Measurements from ENCODE around the gene TC2N. TPM values are rescaled to one million over a fixed set of nuclear protein-coding genes. Genes with fewer than 3 reads are reported as not detected.
A peak's percentile ranks its signal among the peaks of the same experiment; 100 is the strongest.

Gene TC2N
- 42.5 TPM for total RNA-seq
- 23.9 TPM for polyA plus RNA-seq
- long read RNA-seq, donor 1 = 0 reads
- long read RNA-seq, donor 2 = 0 reads
- long read RNA-seq, donor 3, partial matches to known transcripts = 0 of 1 reads
- long read RNA-seq, donor 3, other reads (novel, unspliced or antisense) = 0 of 1 reads
- long read RNA-seq, donor 4 = 0 reads
- long read RNA-seq, donor 5, full-length matches to known transcripts = 6 of 6 reads
- long read RNA-seq, donor 5, partial matches to known transcripts = 0 of 6 reads
- long read RNA-seq, donor 5, other reads (novel, unspliced or antisense) = 0 of 6 reads
- long read RNA-seq, donor 6, full-length matches to known transcripts = 1 of 1 reads
- long read RNA-seq, donor 6, partial matches to known transcripts = 0 of 1 reads
- long read RNA-seq, donor 6, other reads (novel, unspliced or antisense) = 0 of 1 reads
- long read RNA-seq, donor 7, full-length matches to known transcripts = 5 of 5 reads
- long read RNA-seq, donor 7, partial matches to known transcripts = 0 of 5 reads
- long read RNA-seq, donor 7, other reads (novel, unspliced or antisense) = 0 of 5 reads
- long read RNA-seq, donor 8, full-length matches to known transcripts = 1 of 1 reads
- long read RNA-seq, donor 8, partial matches to known transcripts = 0 of 1 reads
- long read RNA-seq, donor 8, other reads (novel, unspliced or antisense) = 0 of 1 reads
- long read RNA-seq, donor 9, full-length matches to known transcripts = 3 of 3 reads
- long read RNA-seq, donor 9, partial matches to known transcripts = 0 of 3 reads
- long read RNA-seq, donor 9, other reads (novel, unspliced or antisense) = 0 of 3 reads
- long read RNA-seq, donor 10, full-length matches to known transcripts = 2 of 2 reads
- long read RNA-seq, donor 10, partial matches to known transcripts = 0 of 2 reads
- long read RNA-seq, donor 10, other reads (novel, unspliced or antisense) = 0 of 2 reads

DNA sequence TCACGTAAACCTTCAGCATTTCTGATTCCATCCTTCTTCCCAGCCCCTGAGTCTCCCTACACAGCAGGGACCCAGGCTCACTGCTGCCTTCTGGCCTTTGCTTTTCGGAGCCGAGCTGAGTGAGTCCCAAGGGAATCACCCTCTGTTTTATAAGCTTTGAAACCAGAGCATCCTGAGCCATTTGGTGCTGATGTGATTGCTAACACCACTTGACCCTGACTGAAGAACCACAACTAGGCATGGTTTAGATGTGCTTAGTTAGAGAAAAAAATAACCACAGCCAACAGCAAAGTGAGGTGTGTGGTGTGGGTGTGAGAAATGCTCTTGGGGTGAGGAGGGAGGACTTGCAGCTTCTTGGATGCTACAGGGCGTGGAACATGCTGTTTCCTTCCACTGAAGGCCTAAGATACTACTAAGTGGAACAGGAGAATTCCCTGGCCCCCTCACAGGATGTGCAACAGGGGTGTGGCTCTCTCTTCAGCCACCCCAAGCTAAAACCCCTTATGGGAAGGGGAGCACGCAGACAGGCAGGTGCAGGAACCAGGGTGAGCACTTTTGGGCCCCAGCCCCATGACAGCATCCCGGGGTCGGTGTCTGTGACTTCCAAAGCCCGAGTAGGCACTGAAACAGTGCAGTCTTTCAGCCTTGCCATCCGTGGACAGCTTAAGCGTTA lies at the start of gene TC2N:
Gene TC2N (minus strand): TSS at position 221 of the 673 bp plus-strand sequence. CDS start 53,767 bp downstream, outside the sequence.
- WGBS = 83% methylated on average over 10 of the region's 10 CpGs
- peak in 1 of 9 donors; percentile 67 for DNase-seq (ENCODE audit: low read depth in 6 of 9, low spot score in 9 of 9)

DNA sequence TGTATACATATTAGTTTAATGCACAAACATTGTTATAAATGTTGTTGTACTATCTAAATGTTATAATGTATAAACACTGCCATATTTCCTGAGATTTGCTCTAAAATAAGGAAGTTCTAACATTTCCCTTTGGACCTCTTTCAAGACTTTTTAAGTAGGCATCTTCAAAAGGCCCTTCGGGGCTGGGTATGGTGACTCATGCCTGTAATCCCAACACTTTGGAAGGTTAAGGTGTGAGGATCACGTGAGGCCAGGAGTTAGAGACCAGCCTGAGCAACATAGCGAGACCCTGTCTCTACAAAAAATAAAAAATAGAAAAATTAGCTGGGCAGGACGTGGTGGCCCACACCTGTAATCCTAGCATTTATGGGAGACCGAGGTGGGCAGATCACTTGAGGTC lies 44.7 kb upstream of the TC2N start:
- peaks cover 4 to 5% of the 10 kb centered on the region in 2 donors for H3K4me1 ChIP-seq (ENCODE audit: control insufficient read depth in 2 of 2, insufficient read depth in 2 of 2, low read length in 2 of 2)
- no peak overlapping the region for H3K4me3 ChIP-seq (ENCODE audit: low read length in 2 of 2)
- no peaks in the 10 kb centered on the region for H3K9me3 ChIP-seq (ENCODE audit: control insufficient read depth in 2 of 2, insufficient read depth in 1 of 2, low read length in 1 of 2)
- H3K36me3 ChIP-seq (ENCODE audit: control insufficient read depth in 2 of 2, insufficient read depth in 2 of 2, low read length in 1 of 2) = no peaks in the 10 kb centered on the region
- H3K27me3 ChIP-seq (ENCODE audit: control insufficient read depth in 2 of 2, insufficient read depth in 1 of 2, low read length in 1 of 2) = no peaks in the 10 kb centered on the region
- DNase-seq (ENCODE audit: low read depth in 6 of 9, low spot score in 9 of 9) = no peak
- H3K27ac ChIP-seq (ENCODE audit: low read depth in 1 of 2, low read length in 1 of 2) = no peak overlapping the region
- 87% methylated on average over 5 of the region's 5 CpGs for WGBS

More for the DNA sequence above, at the start of gene TC2N:
- Histone ChIP-seq H3K36me3 (ENCODE audit: control insufficient read depth in 2 of 2, insufficient read depth in 2 of 2, low read length in 1 of 2) (peaks cover 8 to 11% of the 10 kb centered on the region in 2 donors), H3K27ac (ENCODE audit: low read depth in 1 of 2, low read length in 1 of 2) (peak within 1 kb of the TSS; percentile 78 to 86), H3K9me3 (ENCODE audit: control insufficient read depth in 2 of 2, insufficient read depth in 1 of 2, low read length in 1 of 2) (peaks cover 1 to 5% of the 10 kb centered on the region in 2 donors), H3K4me1 (ENCODE audit: control insufficient read depth in 2 of 2, insufficient read depth in 2 of 2, low read length in 2 of 2) (peaks cover 55 to 72% of the 10 kb centered on the region in 2 donors), H3K27me3 (ENCODE audit: control insufficient read depth in 2 of 2, insufficient read depth in 1 of 2, low read length in 1 of 2) (no peaks in the 10 kb centered on the region), H3K4me3 (ENCODE audit: low read length in 2 of 2) (peak within 1 kb of the TSS; percentile 26)

DNA sequence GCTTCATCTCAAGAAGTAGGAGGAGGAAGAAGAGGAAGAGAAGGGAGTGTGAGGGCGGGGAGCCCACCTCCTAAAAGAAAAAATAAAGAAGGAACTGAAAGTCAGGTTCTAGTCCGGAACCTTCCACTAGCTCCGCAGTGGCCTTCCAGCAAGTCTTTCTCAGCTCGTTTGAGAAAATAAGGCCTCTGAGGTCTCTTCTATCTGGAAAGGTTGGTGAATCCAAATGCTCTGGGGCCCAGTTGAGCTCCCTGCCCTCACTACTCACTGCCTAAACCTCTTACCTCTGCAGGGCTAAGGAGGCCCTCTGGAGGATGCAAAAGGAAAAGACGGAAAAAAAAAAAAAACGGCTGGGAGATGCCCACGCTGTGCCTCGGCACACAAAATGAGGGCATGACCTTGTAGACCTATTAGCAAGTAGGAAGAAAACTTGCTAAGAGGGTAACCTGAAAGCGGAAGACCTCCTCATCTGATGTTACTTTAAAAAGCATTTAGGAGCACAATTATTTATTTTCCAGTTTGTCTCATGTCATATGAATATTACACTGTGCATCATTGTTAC lies 44.2 kb upstream of the TC2N start:
- peak; percentile 32 to 81 (median 53) for DNase-seq (ENCODE audit: low read depth in 6 of 9, low spot score in 9 of 9)
- Histone ChIP-seq H3K27ac (ENCODE audit: low read depth in 1 of 2, low read length in 1 of 2) (no peak overlapping the region), H3K27me3 (ENCODE audit: control insufficient read depth in 2 of 2, insufficient read depth in 1 of 2, low read length in 1 of 2) (no peaks in the 10 kb centered on the region), H3K4me1 (ENCODE audit: control insufficient read depth in 2 of 2, insufficient read depth in 2 of 2, low read length in 2 of 2) (peaks cover 4 to 5% of the 10 kb centered on the region in 2 donors), H3K9me3 (ENCODE audit: control insufficient read depth in 2 of 2, insufficient read depth in 1 of 2, low read length in 1 of 2) (peaks cover 0 to under 1% of the 10 kb centered on the region in 2 donors), H3K36me3 (ENCODE audit: control insufficient read depth in 2 of 2, insufficient read depth in 2 of 2, low read length in 1 of 2) (no peaks in the 10 kb centered on the region), H3K4me3 (ENCODE audit: low read length in 2 of 2) (no peak overlapping the region)
- WGBS = 38% methylated on average over 9 of the region's 9 CpGs

DNA sequence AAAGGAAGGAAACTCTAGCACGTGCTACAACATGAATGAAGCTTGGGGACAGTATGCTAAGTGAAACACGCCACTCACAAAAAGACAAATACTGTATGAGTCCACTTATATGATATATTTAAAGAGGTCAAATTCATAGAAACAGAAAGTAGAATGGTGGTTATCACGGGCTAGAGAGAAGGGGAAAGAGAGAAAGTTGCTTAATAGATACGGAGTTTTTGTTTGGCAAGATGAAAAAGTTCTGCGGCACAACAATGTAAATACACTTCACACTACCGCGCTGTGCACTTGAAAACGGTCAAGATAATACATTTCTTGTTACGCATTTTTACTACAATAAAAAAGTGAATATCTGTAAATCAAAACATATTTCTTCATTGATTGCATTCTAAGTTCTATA lies 42.9 kb upstream of the TC2N start:
- no peak overlapping the region for H3K4me3 ChIP-seq (ENCODE audit: low read length in 2 of 2)
- DNase-seq (ENCODE audit: low read depth in 6 of 9, low spot score in 9 of 9) = no peak
- peaks cover 4 to 5% of the 10 kb centered on the region in 2 donors for H3K4me1 ChIP-seq (ENCODE audit: control insufficient read depth in 2 of 2, insufficient read depth in 2 of 2, low read length in 2 of 2)
- 97% methylated on average over 9 of the region's 9 CpGs for WGBS
- H3K36me3 ChIP-seq (ENCODE audit: control insufficient read depth in 2 of 2, insufficient read depth in 2 of 2, low read length in 1 of 2) = no peaks in the 10 kb centered on the region
- H3K27me3 ChIP-seq (ENCODE audit: control insufficient read depth in 2 of 2, insufficient read depth in 1 of 2, low read length in 1 of 2) = no peaks in the 10 kb centered on the region
- H3K27ac ChIP-seq (ENCODE audit: low read depth in 1 of 2, low read length in 1 of 2) = no peak overlapping the region
- peaks cover 0 to 5% of the 10 kb centered on the region in 2 donors for H3K9me3 ChIP-seq (ENCODE audit: control insufficient read depth in 2 of 2, insufficient read depth in 1 of 2, low read length in 1 of 2)

DNA sequence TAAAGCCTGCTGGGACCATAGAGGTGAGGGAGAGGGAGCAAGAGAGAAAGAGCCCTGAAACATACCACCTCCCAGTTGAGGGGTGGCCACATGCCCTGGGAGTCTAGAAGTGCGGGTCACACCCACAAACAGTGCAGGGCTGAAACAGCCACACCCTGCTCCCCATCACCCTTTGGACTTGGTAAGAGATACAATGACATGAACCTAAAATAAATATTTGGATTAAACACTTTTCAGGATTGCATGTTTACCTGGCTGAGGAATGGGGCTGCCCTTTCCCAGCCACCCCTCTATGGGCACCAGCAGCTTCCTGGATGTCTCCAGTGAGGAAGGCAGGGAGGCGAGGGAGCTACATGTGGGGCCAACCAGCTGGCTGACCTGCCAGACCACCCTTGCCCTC lies 39.0 kb upstream of the TC2N start:
- Histone ChIP-seq H3K36me3 (ENCODE audit: control insufficient read depth in 2 of 2, insufficient read depth in 2 of 2, low read length in 1 of 2) (no peaks in the 10 kb centered on the region), H3K27ac (ENCODE audit: low read depth in 1 of 2, low read length in 1 of 2) (no peak overlapping the region), H3K9me3 (ENCODE audit: control insufficient read depth in 2 of 2, insufficient read depth in 1 of 2, low read length in 1 of 2) (peaks cover 0 to 5% of the 10 kb centered on the region in 2 donors), H3K4me3 (ENCODE audit: low read length in 2 of 2) (no peak overlapping the region), H3K4me1 (ENCODE audit: control insufficient read depth in 2 of 2, insufficient read depth in 2 of 2, low read length in 2 of 2) (peaks cover 3% of the 10 kb centered on the region in 2 donors), H3K27me3 (ENCODE audit: control insufficient read depth in 2 of 2, insufficient read depth in 1 of 2, low read length in 1 of 2) (no peaks in the 10 kb centered on the region)
- no peak for DNase-seq (ENCODE audit: low read depth in 6 of 9, low spot score in 9 of 9)
- 100% methylated on average over 2 of the region's 2 CpGs for WGBS

DNA sequence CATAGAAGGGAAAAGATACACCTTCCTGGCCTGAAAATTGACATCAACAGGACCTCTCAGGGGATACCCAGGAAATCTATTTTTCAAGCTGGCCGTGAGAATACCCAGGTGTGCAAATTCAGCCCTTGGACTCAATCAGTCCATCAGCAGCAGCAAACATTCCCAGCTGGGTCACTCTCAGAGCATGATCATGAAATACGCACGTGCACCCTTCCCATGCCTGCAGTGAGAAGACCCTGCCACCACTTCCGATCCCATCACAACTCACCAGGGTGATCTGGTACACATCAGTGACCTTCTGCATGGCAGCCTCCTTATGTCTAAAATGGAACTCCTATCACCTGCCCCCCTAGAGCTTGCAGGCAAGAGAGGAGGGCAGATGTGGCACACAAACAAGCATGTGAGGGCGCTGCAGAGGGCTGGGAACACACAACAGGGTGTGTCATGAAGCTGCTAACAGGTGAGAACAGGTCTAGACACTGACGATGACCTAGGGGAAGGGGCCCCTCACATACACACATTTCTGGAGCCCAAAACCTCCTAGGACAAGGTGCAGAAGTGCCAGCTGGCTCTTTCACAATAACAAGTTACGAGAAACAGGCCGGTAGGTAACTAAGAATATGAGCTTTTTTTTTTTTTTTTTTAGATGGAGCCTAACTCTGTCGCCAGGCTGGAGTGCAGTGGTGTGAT lies 37.8 kb upstream of the TC2N start:
- DNase-seq (ENCODE audit: low read depth in 6 of 9, low spot score in 9 of 9) = no peak
- WGBS = 97% methylated on average over 9 of the region's 9 CpGs
- H3K4me1 ChIP-seq (ENCODE audit: control insufficient read depth in 2 of 2, insufficient read depth in 2 of 2, low read length in 2 of 2) = no peaks in the 10 kb centered on the region
- H3K4me3 ChIP-seq (ENCODE audit: low read length in 2 of 2) = no peak overlapping the region
- no peaks in the 10 kb centered on the region for H3K27me3 ChIP-seq (ENCODE audit: control insufficient read depth in 2 of 2, insufficient read depth in 1 of 2, low read length in 1 of 2)
- no peaks in the 10 kb centered on the region for H3K36me3 ChIP-seq (ENCODE audit: control insufficient read depth in 2 of 2, insufficient read depth in 2 of 2, low read length in 1 of 2)
- no peak overlapping the region for H3K27ac ChIP-seq (ENCODE audit: low read depth in 1 of 2, low read length in 1 of 2)
- H3K9me3 ChIP-seq (ENCODE audit: control insufficient read depth in 2 of 2, insufficient read depth in 1 of 2, low read length in 1 of 2) = peaks cover 0 to 5% of the 10 kb centered on the region in 2 donors

DNA sequence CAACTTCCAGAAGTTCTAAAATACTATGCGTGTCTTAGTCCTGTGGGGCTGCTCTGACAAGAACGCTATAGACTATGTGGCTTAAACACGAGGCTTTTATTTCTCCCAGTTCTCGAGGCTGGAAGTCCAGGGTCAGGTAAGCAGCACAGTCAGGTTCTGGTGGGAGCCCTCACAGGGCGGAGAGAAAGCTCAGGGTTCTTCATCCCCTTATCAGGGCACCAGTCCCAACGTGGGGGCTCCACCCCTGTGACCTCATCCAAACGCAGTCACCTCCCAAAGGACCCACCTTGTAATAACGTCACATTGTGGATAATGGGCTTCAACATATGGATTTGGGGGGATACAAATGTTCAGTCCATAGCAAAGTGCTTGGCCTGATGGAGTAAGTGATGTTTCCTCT lies 37.1 kb upstream of the TC2N start:
- no peak for DNase-seq (ENCODE audit: low read depth in 6 of 9, low spot score in 9 of 9)
- Histone ChIP-seq H3K36me3 (ENCODE audit: control insufficient read depth in 2 of 2, insufficient read depth in 2 of 2, low read length in 1 of 2) (no peaks in the 10 kb centered on the region), H3K9me3 (ENCODE audit: control insufficient read depth in 2 of 2, insufficient read depth in 1 of 2, low read length in 1 of 2) (peaks cover 0 to 5% of the 10 kb centered on the region in 2 donors), H3K4me1 (ENCODE audit: control insufficient read depth in 2 of 2, insufficient read depth in 2 of 2, low read length in 2 of 2) (no peaks in the 10 kb centered on the region), H3K27me3 (ENCODE audit: control insufficient read depth in 2 of 2, insufficient read depth in 1 of 2, low read length in 1 of 2) (no peaks in the 10 kb centered on the region), H3K27ac (ENCODE audit: low read depth in 1 of 2, low read length in 1 of 2) (no peak overlapping the region), H3K4me3 (ENCODE audit: low read length in 2 of 2) (no peak overlapping the region)
- WGBS = 93% methylated on average over 8 of the region's 8 CpGs

DNA sequence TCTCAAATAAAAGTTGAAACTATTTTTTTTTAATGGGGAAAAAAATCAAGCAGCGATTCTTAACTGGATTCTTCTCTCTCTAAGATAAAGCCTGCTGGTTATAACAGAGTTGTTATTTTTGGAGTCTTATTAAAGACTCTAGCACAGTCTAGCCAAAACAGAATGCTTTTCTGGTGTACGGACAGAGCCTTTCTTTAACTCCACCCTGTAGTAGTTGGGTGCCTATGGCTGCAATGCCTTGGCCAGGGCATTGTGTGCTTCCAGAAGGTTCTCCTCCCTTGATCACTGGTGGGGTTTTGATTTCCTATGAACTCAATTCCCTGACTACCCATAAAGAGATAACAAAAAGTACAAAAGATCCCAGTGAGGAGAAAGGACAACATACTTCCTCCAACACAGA lies 35.7 kb upstream of the TC2N start:
- Histone ChIP-seq H3K36me3 (ENCODE audit: control insufficient read depth in 2 of 2, insufficient read depth in 2 of 2, low read length in 1 of 2) (no peaks in the 10 kb centered on the region), H3K4me3 (ENCODE audit: low read length in 2 of 2) (no peak overlapping the region), H3K27ac (ENCODE audit: low read depth in 1 of 2, low read length in 1 of 2) (no peak overlapping the region), H3K9me3 (ENCODE audit: control insufficient read depth in 2 of 2, insufficient read depth in 1 of 2, low read length in 1 of 2) (peaks cover 0 to 5% of the 10 kb centered on the region in 2 donors), H3K27me3 (ENCODE audit: control insufficient read depth in 2 of 2, insufficient read depth in 1 of 2, low read length in 1 of 2) (no peaks in the 10 kb centered on the region), H3K4me1 (ENCODE audit: control insufficient read depth in 2 of 2, insufficient read depth in 2 of 2, low read length in 2 of 2) (no peaks in the 10 kb centered on the region)
- whole genome bisulfite sequencing = 78% methylated on average over 2 of the region's 2 CpGs
- no peak for DNase-seq (ENCODE audit: low read depth in 6 of 9, low spot score in 9 of 9)
